ENCODE data around the gene RAPGEF1.
A peak's percentile ranks its signal among the peaks of the same experiment; 100 is the strongest.

The RAPGEF1 gene

GRCh38 chr9:131727795-131728545 is 11.9 kb downstream of the RAPGEF1 start:
- H3K4me3 ChIP-seq, result peak overlapping the region; percentile 6 to 34 (median 16); a peak in 10 of 20 replicates
- H4K20me1 ChIP-seq, result peaks cover 0 to 54% (median 29%) of the 10 kb centered on the region in 11 experiments; a peak in 13 of 22 replicates
- peaks cover 0 to 25% (median 12%) of the 10 kb centered on the region in 11 experiments; a peak in 9 of 22 replicates for H3K9me3 ChIP-seq (replicated peaks in 1 of 11)
- H3K9ac ChIP-seq, result peak overlapping the region; percentile 66 to 98 (median 77)
- H3K27ac ChIP-seq, result peak overlapping the region; percentile 86 to 99 (median 94)
- H3K27me3 ChIP-seq, result no peaks in the 10 kb centered on the region
- peak overlapping the region; percentile 86 to 99 (median 96) for H3K4me2 ChIP-seq
- no peak for TF ChIP-seq Cebpa-rat (IDR thresholded peaks at IDR 0.05)
- peaks cover 10 to 21% (median 13%) of the 10 kb centered on the region in 11 experiments; a peak in 14 of 22 replicates for H3K36me3 ChIP-seq
- H3K4me1 ChIP-seq, result peaks cover 96 to 100% (median 98%) of the 10 kb centered on the region in 10 experiments

- Histone ChIP-seq H3K36me3 (peaks cover 16 to 28% (median 20%) of the 10 kb centered on the region in 11 experiments; a peak in 19 of 22 replicates), H3K4me1 (peaks cover 95 to 100% (median 99%) of the 10 kb centered on the region in 10 experiments), H3K9ac (peak overlapping the region; percentile 66 to 98 (median 77)), H3K4me2 (peak overlapping the region; percentile 86 to 99 (median 96)), H4K20me1 (peaks cover 0 to 57% (median 29%) of the 10 kb centered on the region in 11 experiments; a peak in 13 of 22 replicates), H3K9me3 (replicated peaks in 1 of 11) (peaks cover 0 to 25% (median 12%) of the 10 kb centered on the region in 11 experiments; a peak in 9 of 22 replicates), H3K27ac (peak overlapping the region; percentile 86 to 99 (median 94); a peak in 21 of 22 replicates), H3K4me3 (peak overlapping the region in 5 of 10 experiments; percentile 7 to 28 (median 23); a peak in 6 of 20 replicates), H3K27me3 (no peaks in the 10 kb centered on the region)
- no peak for TF ChIP-seq Cebpa-rat (IDR thresholded peaks at IDR 0.05)
Measured at GRCh38 chr9:131727184-131727759, 12.6 kb downstream of the RAPGEF1 start.

GRCh38 chr9:131724683-131725082 is 15.2 kb downstream of the RAPGEF1 start:
- peak overlapping the region; percentile 30 to 88 (median 82); a peak in 20 of 22 replicates for H3K9ac ChIP-seq
- H4K20me1 ChIP-seq, result peaks cover 0 to 79% (median 19%) of the 10 kb centered on the region in 11 experiments; a peak in 13 of 22 replicates

GRCh38 chr9:131723632-131724031 is 16.2 kb downstream of the RAPGEF1 start:
- peaks cover 92 to 99% (median 97%) of the 10 kb centered on the region in 10 experiments for H3K4me1 ChIP-seq
- peaks cover 4 to 89% (median 25%) of the 10 kb centered on the region in 11 experiments; a peak in 16 of 22 replicates for H4K20me1 ChIP-seq
- no peak for TF ChIP-seq Cebpa-rat (IDR thresholded peaks at IDR 0.05)
- H3K9ac ChIP-seq, result peak overlapping the region in 6 of 11 experiments; percentile 82 to 88 (median 84); a peak in 11 of 22 replicates
- H3K36me3 ChIP-seq, result peaks cover 30 to 49% (median 38%) of the 10 kb centered on the region in 11 experiments; a peak in 21 of 22 replicates
- no peak overlapping the region for H3K4me3 ChIP-seq
- peak overlapping the region; percentile 86 to 99 (median 96); a peak in 21 of 22 replicates for H3K4me2 ChIP-seq
- no peaks in the 10 kb centered on the region for H3K27me3 ChIP-seq
- peak overlapping the region in 10 of 11 experiments; percentile 65 to 98 (median 94); a peak in 18 of 22 replicates for H3K27ac ChIP-seq
- peaks cover 0 to 25% (median 12%) of the 10 kb centered on the region in 11 experiments; a peak in 9 of 22 replicates for H3K9me3 ChIP-seq (replicated peaks in 1 of 11)

More at GRCh38 chr9:131724683-131725082, 15.2 kb downstream of the RAPGEF1 start:
- Histone ChIP-seq H3K4me3 (peak overlapping the region in 6 of 10 experiments; percentile 3 to 52 (median 48); a peak in 12 of 20 replicates), H3K4me2 (peak overlapping the region; percentile 86 to 99 (median 96)), H3K36me3 (peaks cover 30 to 46% (median 38%) of the 10 kb centered on the region in 11 experiments; a peak in 21 of 22 replicates), H3K9me3 (replicated peaks in 1 of 11) (peaks cover 0 to 25% (median 12%) of the 10 kb centered on the region in 11 experiments; a peak in 9 of 22 replicates), H3K4me1 (peaks cover 90 to 99% (median 96%) of the 10 kb centered on the region in 10 experiments), H3K27me3 (no peaks in the 10 kb centered on the region), H3K27ac (peak overlapping the region in 10 of 11 experiments; percentile 65 to 98 (median 94); a peak in 21 of 22 replicates)
- TF ChIP-seq Cebpa-rat (IDR thresholded peaks at IDR 0.05), result peak in 9 of 11 experiments; percentile 30 to 99 (median 88); a peak in 16 of 22 replicates

- Histone ChIP-seq H4K20me1 (peaks cover 8 to 92% (median 32%) of the 10 kb centered on the region in 11 experiments; a peak in 19 of 22 replicates), H3K4me3 (no peak overlapping the region), H3K9ac (peak overlapping the region in 4 of 11 experiments; percentile 10 to 32 (median 22); a peak in 4 of 22 replicates), H3K27ac (peak overlapping the region in 9 of 11 experiments; percentile 1 to 98 (median 94); a peak in 14 of 22 replicates), H3K4me2 (peak overlapping the region; percentile 2 to 92 (median 38); a peak in 17 of 22 replicates), H3K27me3 (no peaks in the 10 kb centered on the region), H3K36me3 (peaks cover 30 to 61% (median 50%) of the 10 kb centered on the region in 11 experiments; a peak in 21 of 22 replicates), H3K4me1 (peaks cover 89 to 99% (median 92%) of the 10 kb centered on the region in 10 experiments), H3K9me3 (replicated peaks in 1 of 11) (peaks cover 0 to 25% (median 12%) of the 10 kb centered on the region in 11 experiments; a peak in 9 of 22 replicates)
- no peak for TF ChIP-seq Cebpa-rat (IDR thresholded peaks at IDR 0.05)
Measured at GRCh38 chr9:131722255-131722654, 17.6 kb downstream of the RAPGEF1 start.

GRCh38 chr9:131721076-131721475 is 18.8 kb downstream of the RAPGEF1 start:
- H3K27ac ChIP-seq, result peak overlapping the region in 6 of 11 experiments; percentile 5 to 98 (median 54); a peak in 8 of 22 replicates
- H3K4me2 ChIP-seq, result peak overlapping the region in 6 of 11 experiments; percentile 4 to 82 (median 22); a peak in 6 of 22 replicates
- no peak for TF ChIP-seq Cebpa-rat (IDR thresholded peaks at IDR 0.05)
- no peaks in the 10 kb centered on the region for H3K27me3 ChIP-seq
- peaks cover 77 to 99% (median 85%) of the 10 kb centered on the region in 10 experiments for H3K4me1 ChIP-seq
- no peak overlapping the region for H3K4me3 ChIP-seq
- peaks cover 0 to 16% (median 9%) of the 10 kb centered on the region in 11 experiments; a peak in 9 of 22 replicates for H3K9me3 ChIP-seq (replicated peaks in 1 of 11)
- peak overlapping the region in 1 of 11 experiments; percentile 60; a peak in 3 of 22 replicates for H3K9ac ChIP-seq
- H3K36me3 ChIP-seq, result peaks cover 31 to 69% (median 59%) of the 10 kb centered on the region in 11 experiments
- H4K20me1 ChIP-seq, result peaks cover 19 to 94% (median 44%) of the 10 kb centered on the region in 11 experiments; a peak in 20 of 22 replicates

- peaks cover 0 to 12% (median 7%) of the 10 kb centered on the region in 11 experiments; a peak in 6 of 22 replicates for H3K9me3 ChIP-seq (replicated peaks in 1 of 11)
- no peak for TF ChIP-seq Cebpa-rat (IDR thresholded peaks at IDR 0.05)
- H3K4me2 ChIP-seq, result peak overlapping the region; percentile 7 to 82 (median 34); a peak in 15 of 22 replicates
- H3K27ac ChIP-seq, result peak overlapping the region in 9 of 11 experiments; percentile 8 to 98 (median 54); a peak in 12 of 22 replicates
- no peak overlapping the region for H3K4me3 ChIP-seq
- peak overlapping the region in 2 of 11 experiments; percentile 60 to 63; a peak in 3 of 22 replicates for H3K9ac ChIP-seq
- H4K20me1 ChIP-seq, result peaks cover 23 to 98% (median 52%) of the 10 kb centered on the region in 11 experiments; a peak in 21 of 22 replicates
- peaks cover 36 to 75% (median 67%) of the 10 kb centered on the region in 11 experiments for H3K36me3 ChIP-seq
- H3K4me1 ChIP-seq, result peaks cover 69 to 99% (median 79%) of the 10 kb centered on the region in 10 experiments
- H3K27me3 ChIP-seq, result no peaks in the 10 kb centered on the region
Measured at GRCh38 chr9:131720330-131720729, 19.5 kb downstream of the RAPGEF1 start.
